ENCODE results near the gene KRT6B.

The KRT6B gene

GRCh38 chr12:52401926-52402325 is 50.0 kb downstream of the KRT6B start:
- no peak overlapping the region for H3K4me3 Mint-ChIP-seq
- no peak overlapping the region for H3K27ac Mint-ChIP-seq
- no peaks in the 10 kb centered on the region for H3K36me3 Mint-ChIP-seq (ENCODE audit: low read depth)
- peaks cover 12% of the 10 kb centered on the region for H3K27me3 Mint-ChIP-seq (ENCODE audit: low read depth)
- H3K9me3 Mint-ChIP-seq: no peaks in the 10 kb centered on the region
- H3K4me1 Mint-ChIP-seq: no peaks in the 10 kb centered on the region
- no peak for TF ChIP-seq CTCF (IDR thresholded peaks at IDR 0.05; ENCODE audit: unreplicated experiment in 3 of 3)

GRCh38 chr12:52401526-52401925 is 50.4 kb downstream of the KRT6B start:
- Mint-ChIP-seq H3K27ac (no peak overlapping the region), H3K27me3 (ENCODE audit: low read depth) (peaks cover 16% of the 10 kb centered on the region), H3K4me1 (no peaks in the 10 kb centered on the region), H3K36me3 (ENCODE audit: low read depth) (no peaks in the 10 kb centered on the region), H3K9me3 (no peaks in the 10 kb centered on the region), H3K4me3 (no peak overlapping the region)
- TF ChIP-seq CTCF (IDR thresholded peaks at IDR 0.05; ENCODE audit: unreplicated experiment in 3 of 3): no peak

- no peaks in the 10 kb centered on the region for H3K36me3 Mint-ChIP-seq (ENCODE audit: low read depth)
- H3K9me3 Mint-ChIP-seq: no peaks in the 10 kb centered on the region
- no peaks in the 10 kb centered on the region for H3K4me1 Mint-ChIP-seq
- no peak overlapping the region for H3K4me3 Mint-ChIP-seq
- no peak for TF ChIP-seq CTCF (IDR thresholded peaks at IDR 0.05; ENCODE audit: unreplicated experiment in 3 of 3)
- H3K27me3 Mint-ChIP-seq (ENCODE audit: low read depth): peaks cover 18% of the 10 kb centered on the region
- no peak overlapping the region for H3K27ac Mint-ChIP-seq
Observed at GRCh38 chr12:52400906-52401305, 51.0 kb downstream of the KRT6B start.

GRCh38 chr12:52399756-52400155 is 52.2 kb downstream of the KRT6B start:
- Mint-ChIP-seq H3K4me3 (no peak overlapping the region), H3K27ac (no peak overlapping the region), H3K4me1 (no peaks in the 10 kb centered on the region), H3K27me3 (ENCODE audit: low read depth) (peaks cover 25% of the 10 kb centered on the region), H3K36me3 (ENCODE audit: low read depth) (no peaks in the 10 kb centered on the region), H3K9me3 (no peaks in the 10 kb centered on the region)
- TF ChIP-seq CTCF (IDR thresholded peaks at IDR 0.05; ENCODE audit: unreplicated experiment in 3 of 3): no peak

GRCh38 chr12:52398176-52398575 is 53.8 kb downstream of the KRT6B start:
- Mint-ChIP-seq H3K27ac (no peak overlapping the region), H3K9me3 (no peaks in the 10 kb centered on the region), H3K27me3 (ENCODE audit: low read depth) (peaks cover 25% of the 10 kb centered on the region), H3K4me3 (no peak overlapping the region), H3K4me1 (peaks cover 5% of the 10 kb centered on the region), H3K36me3 (ENCODE audit: low read depth) (no peaks in the 10 kb centered on the region)
- no peak for TF ChIP-seq CTCF (IDR thresholded peaks at IDR 0.05; ENCODE audit: unreplicated experiment in 3 of 3)

GRCh38 chr12:52396656-52397055 is 55.3 kb downstream of the KRT6B start:
- H3K4me3 Mint-ChIP-seq: no peak overlapping the region
- no peaks in the 10 kb centered on the region for H3K36me3 Mint-ChIP-seq (ENCODE audit: low read depth)
- TF ChIP-seq CTCF (IDR thresholded peaks at IDR 0.05; ENCODE audit: unreplicated experiment in 3 of 3): no peak
- no peak overlapping the region for H3K27ac Mint-ChIP-seq
- H3K9me3 Mint-ChIP-seq: no peaks in the 10 kb centered on the region
- H3K4me1 Mint-ChIP-seq: peaks cover 9% of the 10 kb centered on the region
- H3K27me3 Mint-ChIP-seq (ENCODE audit: low read depth): peaks cover 20% of the 10 kb centered on the region

Data from nephron (organoid).